Midbrain (tissue), 1 donor: Measurements from ENCODE around the gene PARP3.

Experiments
- DNase-seq: peaks from one replicate; lab custom pipeline; 2025; lab: John Stamatoyannopoulos, UW

Gene PARP3

GRCh38 chr3:51934139-51934850 is 7.9 kb upstream of the PARP3 start:
- DNase-seq, result no peak

GRCh38 chr3:51934991-51935885 is 6.9 kb upstream of the PARP3 start:
- no peak for DNase-seq

GRCh38 chr3:51935886-51936755 is 6.0 kb upstream of the PARP3 start:
- no peak for DNase-seq

- DNase-seq, result no peak
Measured at GRCh38 chr3:51937014-51937413, 5.1 kb upstream of the PARP3 start.

- no peak for DNase-seq
Measured at GRCh38 chr3:51937611-51938450, 4.3 kb upstream of the PARP3 start.

- no peak for DNase-seq
Measured at GRCh38 chr3:51938780-51939425, 3.3 kb upstream of the PARP3 start.

GRCh38 chr3:51940648-51941462 is 1.3 kb upstream of the PARP3 start:
- DNase-seq, result no peak

GRCh38 chr3:51941463-51941797 is 733 bp upstream of the PARP3 start:
- no peak for DNase-seq

- no peak for DNase-seq
Measured at GRCh38 chr3:51942603-51943450, 664 bp downstream of the PARP3 start.

- no peak for DNase-seq
Measured at GRCh38 chr3:51943451-51944391, 1.6 kb downstream of the PARP3 start.

- DNase-seq, result no peak
Measured at GRCh38 chr3:51944451-51945021, 2.4 kb downstream of the PARP3 start.

GRCh38 chr3:51945031-51945840 is 3.1 kb downstream of the PARP3 start:
- DNase-seq, result no peak

GRCh38 chr3:51945926-51946705 is 4.0 kb downstream of the PARP3 start:
- no peak for DNase-seq

GRCh38 chr3:51946796-51947195 is 4.6 kb downstream of the PARP3 start:
- no peak for DNase-seq

- DNase-seq, result no peak
Measured at GRCh38 chr3:51947215-51947900, 5.2 kb downstream of the PARP3 start.
